HepG2 (cell line): ENCODE results near the gene SH3BP2. TPM values are rescaled to one million over a fixed set of nuclear protein-coding genes. Genes with fewer than 3 reads are reported as not detected.

ENCODE experiments used
- ATAC-seq: fragments of 200-7000 bp; cut with Tn5 transposase; 3 replicates; pipeline ENCODE4 v1.9.1; 2020; ENCODE audit warnings: mild to moderate bottlenecking, moderate library complexity
- BruUV-seq: library from RNA; stranded (reverse); fragments of 400-500 nt; replicated peaks from 2 replicates; lab custom pipeline; 2021; lab: Mats Ljungman, UMichigan
- CTCF ChIA-PET: fragments of 300-600 bp; formaldehyde crosslinking; extraction: SDS; loops from one replicate; lab custom pipeline; 2021; ENCODE audit warnings: low total read pairs, inconsistent platforms, low intra/inter-chr PET ratio; lab: Yijun Ruan, JAX
- POLR2A ChIA-PET: fragments of 350-600 bp; sonication (Branson Sonifier 250); formaldehyde crosslinking; loops from one replicate; lab custom pipeline; 2020; ENCODE audit warnings: antibody characterized with exemption, inconsistent platforms; lab: Yijun Ruan, JAX
- DNase-seq: peaks from one replicate; pipeline ENCODE4 v3.0.0-alpha.2; 2015; ENCODE audit warnings: low spot score
- FAIRE-seq: peaks from 3 replicates; lab custom pipeline; 2011; peaks lifted over from hg19 to GRCh38; lab: Jason Lieb, UNC
- H2AFZ ChIP-seq: one replicate; pipeline ENCODE4 v1.6.1; 2011; ENCODE audit warnings: low read length, inconsistent platforms
- H3K27ac ChIP-seq: fragments of 300-600 bp; 3 replicates; pipeline ENCODE4 v1.8.0; 2011; ENCODE audit warnings: mixed run types, mild to moderate bottlenecking, mixed read lengths, low read length, inconsistent platforms; ENCODE audit not compliant: insufficient read depth; ENCODE audit errors: extremely low read length
- H3K27me3 ChIP-seq, 2 experiments: fragments of 200-600 bp in 1 of 2; 2 replicates in 1 of 2; 3 replicates in 1 of 2; pipeline versions ENCODE4 v1.6.0 to v1.8.0; 2011; ENCODE audit warnings: low read length in 2 of 2, mild to moderate bottlenecking in 2 of 2, moderate library complexity in 2 of 2, inconsistent platforms in 1 of 2; ENCODE audit not compliant: insufficient read depth in 2 of 2, control insufficient read depth in 1 of 2
- H3K36me3 ChIP-seq, 2 experiments: fragments of 200-600 bp in 1 of 2; replicated peaks in 1 of 2; 2 replicates in 1 of 2; 3 replicates in 1 of 2; pipeline versions ENCODE4 v1.5.1 to v1.8.0; 2011; ENCODE audit warnings: low read length in 2 of 2, inconsistent platforms in 1 of 2; ENCODE audit not compliant: insufficient read depth in 2 of 2, control insufficient read depth in 1 of 2
- H3K4me1 ChIP-seq: 2 replicates; pipeline ENCODE4 v1.5.1; 2012; ENCODE audit warnings: low read length, inconsistent platforms; ENCODE audit not compliant: insufficient read depth
- H3K4me2 ChIP-seq: 2 replicates; pipeline ENCODE4 v1.6.0; 2011; ENCODE audit warnings: low read depth, low read length, inconsistent platforms
- H3K4me3 ChIP-seq, 3 experiments: fragments of 200-600 bp in 1 of 3; sonication (generic), shearing (Covaris generic) in 1 of 3; replicated peaks in 1 of 3; 2 replicates each; pipeline ENCODE4 v1.5.1; 2011 to 2016; ENCODE audit warnings: low read length in 3 of 3, inconsistent platforms in 2 of 3, low read depth in 2 of 3, mild to moderate bottlenecking in 2 of 3, control low read depth in 1 of 3, mixed read lengths in 1 of 3; ENCODE audit not compliant: insufficient read depth in 1 of 3
- H3K79me2 ChIP-seq: one replicate; pipeline ENCODE4 v1.6.1; 2011; ENCODE audit warnings: low read length, inconsistent platforms; ENCODE audit not compliant: insufficient read depth
- H3K9ac ChIP-seq: 2 replicates; pipeline ENCODE4 v1.6.0; 2011; ENCODE audit warnings: mild to moderate bottlenecking, low read depth, low read length, inconsistent platforms; ENCODE audit not compliant: insufficient read depth
- H3K9me3 ChIP-seq: 2 replicates; pipeline ENCODE4 v1.5.1; 2012; ENCODE audit warnings: mild to moderate bottlenecking, low read length
- H4K20me1 ChIP-seq: 2 replicates; pipeline ENCODE4 v1.6.0; 2011; ENCODE audit warnings: inconsistent platforms, mild to moderate bottlenecking, low read length, moderate library complexity; ENCODE audit not compliant: insufficient read depth
- AGO1 ChIP-seq: fragments of 200-400 bp; formaldehyde crosslinking; IDR thresholded peaks from 2 replicates; pipeline ENCODE4 v1.6.1; 2017; ENCODE audit warnings: mild to moderate bottlenecking, low read depth, low read length, moderate library complexity; ENCODE audit not compliant: poor library complexity, severe bottlenecking
- EEA1 ChIP-seq: sonication (generic); formaldehyde crosslinking; IDR thresholded peaks from 2 replicates; pipeline ENCODE4 v1.5.1; 2020; ENCODE audit warnings: mild to moderate bottlenecking, missing genetic modification reagents, borderline replicate concordance
- ISL2 ChIP-seq: sonication (generic); formaldehyde crosslinking; IDR thresholded peaks from 2 replicates; pipeline ENCODE4 v1.5.0; 2020; ENCODE audit warnings: missing genetic modification reagents
- RXRA ChIP-seq: sonication (generic); formaldehyde crosslinking; IDR thresholded peaks from 2 replicates; pipeline ENCODE4 v1.5.1; 2020; ENCODE audit warnings: missing genetic modification reagents
- ZC3H4 ChIP-seq: sonication (generic); formaldehyde crosslinking; IDR thresholded peaks from 2 replicates; pipeline ENCODE4 v1.4.0; 2020; ENCODE audit warnings: missing genetic modification reagents, borderline replicate concordance
- ZNF138 ChIP-seq: sonication (generic); formaldehyde crosslinking; IDR thresholded peaks from 2 replicates; pipeline ENCODE4 v1.5.0; 2020; ENCODE audit warnings: mild to moderate bottlenecking, low read depth, missing genetic modification reagents
- ZNF335 ChIP-seq: sonication (generic); formaldehyde crosslinking; IDR thresholded peaks from 2 replicates; pipeline ENCODE4 v1.4.0; 2020; ENCODE audit warnings: missing genetic modification reagents
- ZNF34 ChIP-seq: sonication (generic); formaldehyde crosslinking; IDR thresholded peaks from 2 replicates; pipeline ENCODE4 v1.4.0; 2020; ENCODE audit warnings: mild to moderate bottlenecking, missing genetic modification reagents, borderline replicate concordance
- ZNF747 ChIP-seq: sonication (generic); formaldehyde crosslinking; IDR thresholded peaks from 2 replicates; pipeline ENCODE4 v1.8.1; 2023; ENCODE audit warnings: missing genetic modification reagents, mild to moderate bottlenecking, borderline replicate concordance
- WGBS: methylation state at CpG from one replicate; pipeline ENCODE4 v1.1.6; 2017; ENCODE audit warnings: low lambda C conversion rate; 5-methylcytosine and 5-hydroxymethylcytosine counted together
- in situ Hi-C: cut with HindIII; loops from 2 replicates; pipeline ENCODE4 v1.10.0; 2017; ENCODE audit warnings: low pct_unique_long_range_greater_than_20kb; ENCODE audit not compliant: extremely low pct_ligation_motif_present
- intact Hi-C: fragments of 100-400 bp; cut with micrococcal nuclease; formaldehyde crosslinking; loops from one replicate; pipeline ENCODE4 v1.10.0; 2022; ENCODE audit not compliant: unreplicated experiment
- polyA plus RNA-seq, 8 experiments: library from polyadenylated mRNA; depleted of rRNA in 3 of 8; stranded (reverse) in 7 of 8; unstranded in 1 of 8; fragments of >200 nt; fragmentation: Illumina TruSeq in 4 of 8; extraction: Trizol in 4 of 8; gene quantifications; 2 replicates each; pipeline versions ENCODE4 v1.2.1 to v1.2.3, GENCODE V29; 2011 to 2016; ENCODE audit warnings: low read depth in 4 of 8, missing spikeins in 1 of 8, mixed read lengths in 1 of 8; ENCODE audit not compliant: insufficient read depth in 1 of 8
- total RNA-seq, 5 experiments: library from RNA; depleted of rRNA; stranded (reverse); fragments of >200 nt; fragmentation: Illumina TruSeq; extraction: Trizol; gene quantifications; 2 replicates each; pipeline ENCODE4 v1.2.3, GENCODE V29; 2016; ENCODE audit warnings: low read depth in 1 of 5
- TF ChIP-seq, protein P1 (sequence below): sonication (generic); formaldehyde crosslinking; IDR thresholded peaks from 2 replicates; pipeline ENCODE4 v1.5.0; 2020; ENCODE audit warnings: mild to moderate bottlenecking, low read depth, missing genetic modification reagents, borderline replicate concordance
- TF ChIP-seq, protein P2 (sequence below): sonication (generic); formaldehyde crosslinking; IDR thresholded peaks from 2 replicates; pipeline ENCODE4 v1.5.1; 2020; ENCODE audit warnings: mild to moderate bottlenecking, moderate library complexity, missing genetic modification reagents

Gene SH3BP2
- total and polyA plus RNA-seq, 2 of the 13 experiments (the other 11 are each of a cell fraction or from before 2014, with no cell fraction given), result 16.9 to 34.5 TPM

DNA sequence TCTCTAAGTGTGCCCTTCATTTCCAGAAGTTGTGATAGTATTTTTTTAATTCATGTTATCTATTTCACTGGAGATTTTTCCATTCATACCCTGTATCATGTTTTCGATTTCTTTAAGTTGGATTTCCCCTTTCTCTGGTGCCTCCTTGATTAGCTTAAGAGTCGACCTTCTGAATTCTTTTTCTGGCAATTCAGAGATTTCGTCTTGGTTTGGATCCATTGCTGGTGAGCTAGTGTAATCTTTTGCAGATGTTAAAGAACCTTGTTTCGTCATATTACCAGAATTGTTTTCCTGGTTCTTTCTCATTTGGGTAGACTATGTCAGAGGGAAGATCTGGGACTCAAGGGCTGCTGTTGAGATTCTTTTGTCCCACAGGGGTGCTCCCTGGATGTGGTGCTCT lies 9.1 kb upstream of the SH3BP2 start:
- CTCF ChIA-PET, result no interaction called here

More for the DNA sequence above, 9.1 kb upstream of the SH3BP2 start:
- intact Hi-C loops, result no loop called here
- H3K27me3 ChIP-seq, result no peaks in the 10 kb centered on the region
- H3K4me2 ChIP-seq, result no peak overlapping the region
- POLR2A ChIA-PET, result interaction anchor here (1.6 kb wide), 1 partner anchor 9 kb away, joined by 8 read pairs; the partner anchor contains the start of gene SH3BP2
- WGBS, result 31% methylated on average over 4 of the region's 4 CpGs
- no peak for ATAC-seq
- H2AFZ ChIP-seq, result no peak overlapping the region
- TF ChIP-seq RXRA (CRISPR knock-in tag), result no peak
- TF ChIP-seq, protein P1, sequence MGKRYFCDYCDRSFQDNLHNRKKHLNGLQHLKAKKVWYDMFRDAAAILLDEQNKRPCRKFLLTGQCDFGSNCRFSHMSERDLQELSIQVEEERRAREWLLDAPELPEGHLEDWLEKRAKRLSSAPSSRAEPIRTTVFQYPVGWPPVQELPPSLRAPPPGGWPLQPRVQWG (CRISPR knock-in tag), result no peak
- TF ChIP-seq, protein P2, sequence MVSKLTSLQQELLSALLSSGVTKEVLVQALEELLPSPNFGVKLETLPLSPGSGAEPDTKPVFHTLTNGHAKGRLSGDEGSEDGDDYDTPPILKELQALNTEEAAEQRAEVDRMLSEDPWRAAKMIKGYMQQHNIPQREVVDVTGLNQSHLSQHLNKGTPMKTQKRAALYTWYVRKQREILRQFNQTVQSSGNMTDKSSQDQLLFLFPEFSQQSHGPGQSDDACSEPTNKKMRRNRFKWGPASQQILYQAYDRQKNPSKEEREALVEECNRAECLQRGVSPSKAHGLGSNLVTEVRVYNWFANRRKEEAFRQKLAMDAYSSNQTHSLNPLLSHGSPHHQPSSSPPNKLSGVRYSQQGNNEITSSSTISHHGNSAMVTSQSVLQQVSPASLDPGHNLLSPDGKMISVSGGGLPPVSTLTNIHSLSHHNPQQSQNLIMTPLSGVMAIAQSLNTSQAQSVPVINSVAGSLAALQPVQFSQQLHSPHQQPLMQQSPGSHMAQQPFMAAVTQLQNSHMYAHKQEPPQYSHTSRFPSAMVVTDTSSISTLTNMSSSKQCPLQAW (CRISPR knock-in tag), result no peak
- no peak for TF ChIP-seq ZNF747 (CRISPR knock-in tag)
- no peak for TF ChIP-seq ZC3H4 (CRISPR knock-in tag)
- no peak for TF ChIP-seq AGO1
- no peak for TF ChIP-seq EEA1
- TF ChIP-seq ZNF34 (CRISPR knock-in tag), result no peak
- no peak for TF ChIP-seq ZNF335
- no peak for TF ChIP-seq ZNF138 (CRISPR knock-in tag)
- TF ChIP-seq ISL2 (CRISPR knock-in tag), result no peak
- no peak for DNase-seq
- H3K79me2 ChIP-seq, result no peaks in the 10 kb centered on the region
- H4K20me1 ChIP-seq, result no peaks in the 10 kb centered on the region
- H3K4me3 ChIP-seq, result no peak overlapping the region
- H3K9me3 ChIP-seq, result no peaks in the 10 kb centered on the region
- in situ Hi-C loops, result no loop called here
- H3K27ac ChIP-seq, result no peak overlapping the region
- peaks cover 40% of the 10 kb centered on the region for H3K4me1 ChIP-seq
- BruUV-seq, result no TSS peak
- H3K36me3 ChIP-seq, result no peaks in the 10 kb centered on the region
- no peak for FAIRE-seq
- H3K9ac ChIP-seq, result no peak overlapping the region
